ENCODE results near the gene GP5. TPM values are rescaled to one million over a fixed set of nuclear protein-coding genes. Genes with fewer than 3 reads are reported as not detected.

Gene GP5
- total RNA-seq, 1 donor from 2014 or later: not detected

- intact Hi-C loops (cut with DNase I): no loop called here
- Histone ChIP-seq H3K27me3 (no peaks in the 10 kb centered on the region), H3K36me3 (peaks cover 0 to 36% of the 10 kb centered on the region in 2 donors), H3K4me1 (no peaks in the 10 kb centered on the region), H3K27ac (no peak overlapping the region), H3K4me3 (no peak overlapping the region), H3K9me3 (no peaks in the 10 kb centered on the region)
- no peak for DNase-seq (ENCODE audit: extremely low spot score in 2 of 2)
- no peak for TF ChIP-seq POLR2A (IDR thresholded peaks at IDR 0.05)
- TF ChIP-seq CTCF (IDR thresholded peaks at IDR 0.05): no peak
- TF ChIP-seq POLR2AphosphoS5 (IDR thresholded peaks at IDR 0.05; ENCODE audit: insufficient read depth in 1 of 2, low read depth in 1 of 2): no peak
Measured at GRCh38 chr3:194443901-194444300, 44.8 kb upstream of the GP5 start.

- Histone ChIP-seq H3K27ac (no peak overlapping the region), H3K4me3 (no peak overlapping the region), H3K9me3 (no peaks in the 10 kb centered on the region), H3K4me1 (no peaks in the 10 kb centered on the region), H3K27me3 (no peaks in the 10 kb centered on the region), H3K36me3 (peaks cover 0 to 39% of the 10 kb centered on the region in 2 donors)
- intact Hi-C loops (cut with DNase I): no loop called here
- no peak for DNase-seq (ENCODE audit: extremely low spot score in 2 of 2)
- TF ChIP-seq CTCF (IDR thresholded peaks at IDR 0.05) (no peak), POLR2AphosphoS5 (IDR thresholded peaks at IDR 0.05; ENCODE audit: insufficient read depth in 1 of 2, low read depth in 1 of 2) (no peak), POLR2A (IDR thresholded peaks at IDR 0.05) (no peak)
Measured at GRCh38 chr3:194440756-194441155, 41.7 kb upstream of the GP5 start.

- no peaks in the 10 kb centered on the region for H3K4me1 ChIP-seq
- DNase-seq (ENCODE audit: extremely low spot score in 2 of 2): no peak
- TF ChIP-seq POLR2A (IDR thresholded peaks at IDR 0.05): no peak
- TF ChIP-seq CTCF (IDR thresholded peaks at IDR 0.05): no peak
- no peak for TF ChIP-seq POLR2AphosphoS5 (IDR thresholded peaks at IDR 0.05; ENCODE audit: insufficient read depth in 1 of 2, low read depth in 1 of 2)
- peaks cover 0 to 42% of the 10 kb centered on the region in 2 donors for H3K36me3 ChIP-seq
- H3K27ac ChIP-seq: no peak overlapping the region
- no peaks in the 10 kb centered on the region for H3K9me3 ChIP-seq
- intact Hi-C loops (cut with DNase I): no loop called here
- no peaks in the 10 kb centered on the region for H3K27me3 ChIP-seq
- no peak overlapping the region for H3K4me3 ChIP-seq
Measured at GRCh38 chr3:194439881-194440550, 41.0 kb upstream of the GP5 start.

- Histone ChIP-seq H3K4me1 (no peaks in the 10 kb centered on the region), H3K4me3 (no peak overlapping the region), H3K9me3 (no peaks in the 10 kb centered on the region), H3K27ac (no peak overlapping the region), H3K27me3 (no peaks in the 10 kb centered on the region), H3K36me3 (peaks cover 0 to 68% of the 10 kb centered on the region in 2 donors)
- intact Hi-C loops (cut with DNase I): no loop called here
- TF ChIP-seq POLR2A (IDR thresholded peaks at IDR 0.05) (no peak), CTCF (IDR thresholded peaks at IDR 0.05) (no peak)
- DNase-seq (ENCODE audit: extremely low spot score in 2 of 2): no peak
Measured at GRCh38 chr3:194434503-194434902, 35.4 kb upstream of the GP5 start.

GRCh38 chr3:194431554-194431953 is 32.5 kb upstream of the GP5 start:
- Histone ChIP-seq H3K27me3 (no peaks in the 10 kb centered on the region), H3K27ac (no peak overlapping the region), H3K4me3 (no peak overlapping the region), H3K36me3 (peaks cover 0 to 69% of the 10 kb centered on the region in 2 donors), H3K4me1 (no peaks in the 10 kb centered on the region), H3K9me3 (no peaks in the 10 kb centered on the region)
- intact Hi-C loops (cut with DNase I): no loop called here
- TF ChIP-seq POLR2A (IDR thresholded peaks at IDR 0.05) (no peak), CTCF (IDR thresholded peaks at IDR 0.05) (no peak), POLR2AphosphoS5 (IDR thresholded peaks at IDR 0.05; ENCODE audit: insufficient read depth in 1 of 2, low read depth in 1 of 2) (no peak)
- no peak for DNase-seq (ENCODE audit: extremely low spot score in 2 of 2)
